ENCODE measurements around the gene KLHL7. TPM values are rescaled to one million over a fixed set of nuclear protein-coding genes. Genes with fewer than 3 reads are reported as not detected.

KLHL7 gene
- total RNA-seq, 1 experiment from 2014 or later, result 20.6 TPM

- H3K27ac ChIP-seq (ENCODE audit: low read depth, low read length), result no peak overlapping the region
Measured at GRCh38 chr7:23115991-23116390, 10.4 kb downstream of the KLHL7 start.

More at GRCh38 chr7:23115991-23116390, 10.4 kb downstream of the KLHL7 start:
- H3K79me2 ChIP-seq (ENCODE audit: insufficient read depth, low read length), result 0 out of 2 replicates have a peak, but pooled peaks cover 8% of the 10 kb centered on the region
- DNase-seq (ENCODE audit: low read depth, low spot score), result no peak
- no peaks in the 10 kb centered on the region for H3K36me3 ChIP-seq (ENCODE audit: control insufficient read depth in 1 of 2, insufficient read depth in 2 of 2, low read length in 2 of 2)
- no peaks in the 10 kb centered on the region for H3K9me3 ChIP-seq (ENCODE audit: control insufficient read depth in 1 of 2, insufficient read depth in 1 of 2, low read depth in 1 of 2, low read length in 2 of 2)
- RAD21 ChIA-PET (ENCODE audit: low non-redundant PET in 1 of 2, low total read pairs in 2 of 2, uncharacterized antibody in 2 of 2, unreplicated experiment in 2 of 2), result no interaction called here
- no peaks in the 10 kb centered on the region for H3K9me2 ChIP-seq (ENCODE audit: insufficient read depth)
- no peaks in the 10 kb centered on the region for H4K20me1 ChIP-seq (ENCODE audit: insufficient read depth)
- H3K4me2 ChIP-seq (ENCODE audit: low read length), result no peak overlapping the region
- no peak overlapping the region for H3K4me3 ChIP-seq (replicated peaks in 1 of 2; ENCODE audit: low read depth in 1 of 2, low read length in 2 of 2)
- no TSS peak for BruUV-seq (replicated peaks)
- CTCF ChIA-PET, result interaction anchor here (1.1 kb wide), 1 partner anchor 10 kb away, joined by 3 read pairs; no protein-coding TSS in a partner anchor
- TF ChIP-seq TCF7L2 (IDR thresholded peaks at IDR 0.05; ENCODE audit: borderline replicate concordance, extremely low read depth, insufficient read depth, insufficient read length) (no peak), ZFX (IDR thresholded peaks at IDR 0.05) (no peak), POLR2A (IDR thresholded peaks at IDR 0.05; ENCODE audit: borderline replicate concordance, extremely low read depth, insufficient read depth, insufficient read length) (no peak), SIN3A (IDR thresholded peaks at IDR 0.05; ENCODE audit: low read depth) (no peak), CEBPB (IDR thresholded peaks at IDR 0.05; ENCODE audit: low read depth) (no peak), EGR1 (IDR thresholded peaks at IDR 0.05; ENCODE audit: low read depth) (no peak), EZH2phosphoT487 (IDR thresholded peaks at IDR 0.05; ENCODE audit: borderline replicate concordance) (no peak), MAX (IDR thresholded peaks at IDR 0.05) (no peak), FOSL1 (IDR thresholded peaks at IDR 0.05; ENCODE audit: low read depth) (no peak), YY1 (IDR thresholded peaks at IDR 0.05; ENCODE audit: extremely low read depth, insufficient replicate concordance, low read depth, low read length) (no peak), ZNF274 (IDR thresholded peaks at IDR 0.05; ENCODE audit: low read depth, low read length) (no peak), EZH2 (IDR thresholded peaks at IDR 0.05) (no peak), CBX3 (IDR thresholded peaks at IDR 0.05; ENCODE audit: low read depth) (no peak)
- TF ChIP-seq, protein P1, sequence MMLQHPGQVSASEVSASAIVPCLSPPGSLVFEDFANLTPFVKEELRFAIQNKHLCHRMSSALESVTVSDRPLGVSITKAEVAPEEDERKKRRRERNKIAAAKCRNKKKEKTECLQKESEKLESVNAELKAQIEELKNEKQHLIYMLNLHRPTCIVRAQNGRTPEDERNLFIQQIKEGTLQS (IDR thresholded peaks at IDR 0.05), result no peak
- TF ChIP-seq, protein P2, sequence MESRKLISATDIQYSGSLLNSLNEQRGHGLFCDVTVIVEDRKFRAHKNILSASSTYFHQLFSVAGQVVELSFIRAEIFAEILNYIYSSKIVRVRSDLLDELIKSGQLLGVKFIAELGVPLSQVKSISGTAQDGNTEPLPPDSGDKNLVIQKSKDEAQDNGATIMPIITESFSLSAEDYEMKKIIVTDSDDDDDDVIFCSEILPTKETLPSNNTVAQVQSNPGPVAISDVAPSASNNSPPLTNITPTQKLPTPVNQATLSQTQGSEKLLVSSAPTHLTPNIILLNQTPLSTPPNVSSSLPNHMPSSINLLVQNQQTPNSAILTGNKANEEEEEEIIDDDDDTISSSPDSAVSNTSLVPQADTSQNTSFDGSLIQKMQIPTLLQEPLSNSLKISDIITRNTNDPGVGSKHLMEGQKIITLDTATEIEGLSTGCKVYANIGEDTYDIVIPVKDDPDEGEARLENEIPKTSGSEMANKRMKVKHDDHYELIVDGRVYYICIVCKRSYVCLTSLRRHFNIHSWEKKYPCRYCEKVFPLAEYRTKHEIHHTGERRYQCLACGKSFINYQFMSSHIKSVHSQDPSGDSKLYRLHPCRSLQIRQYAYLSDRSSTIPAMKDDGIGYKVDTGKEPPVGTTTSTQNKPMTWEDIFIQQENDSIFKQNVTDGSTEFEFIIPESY (IDR thresholded peaks at IDR 0.05; ENCODE audit: extremely low read depth, insufficient replicate concordance, low read length), result no peak
- TF ChIP-seq, protein P3, sequence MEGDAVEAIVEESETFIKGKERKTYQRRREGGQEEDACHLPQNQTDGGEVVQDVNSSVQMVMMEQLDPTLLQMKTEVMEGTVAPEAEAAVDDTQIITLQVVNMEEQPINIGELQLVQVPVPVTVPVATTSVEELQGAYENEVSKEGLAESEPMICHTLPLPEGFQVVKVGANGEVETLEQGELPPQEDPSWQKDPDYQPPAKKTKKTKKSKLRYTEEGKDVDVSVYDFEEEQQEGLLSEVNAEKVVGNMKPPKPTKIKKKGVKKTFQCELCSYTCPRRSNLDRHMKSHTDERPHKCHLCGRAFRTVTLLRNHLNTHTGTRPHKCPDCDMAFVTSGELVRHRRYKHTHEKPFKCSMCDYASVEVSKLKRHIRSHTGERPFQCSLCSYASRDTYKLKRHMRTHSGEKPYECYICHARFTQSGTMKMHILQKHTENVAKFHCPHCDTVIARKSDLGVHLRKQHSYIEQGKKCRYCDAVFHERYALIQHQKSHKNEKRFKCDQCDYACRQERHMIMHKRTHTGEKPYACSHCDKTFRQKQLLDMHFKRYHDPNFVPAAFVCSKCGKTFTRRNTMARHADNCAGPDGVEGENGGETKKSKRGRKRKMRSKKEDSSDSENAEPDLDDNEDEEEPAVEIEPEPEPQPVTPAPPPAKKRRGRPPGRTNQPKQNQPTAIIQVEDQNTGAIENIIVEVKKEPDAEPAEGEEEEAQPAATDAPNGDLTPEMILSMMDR (IDR thresholded peaks at IDR 0.05 in 2 of 3, conservative IDR thresholded peaks at IDR 0.05 in 1 of 3; ENCODE audit: borderline replicate concordance in 1 of 3, insufficient read depth in 1 of 3, low read depth in 2 of 3, low read length in 2 of 3), result no peak
- TF ChIP-seq, protein P4, sequence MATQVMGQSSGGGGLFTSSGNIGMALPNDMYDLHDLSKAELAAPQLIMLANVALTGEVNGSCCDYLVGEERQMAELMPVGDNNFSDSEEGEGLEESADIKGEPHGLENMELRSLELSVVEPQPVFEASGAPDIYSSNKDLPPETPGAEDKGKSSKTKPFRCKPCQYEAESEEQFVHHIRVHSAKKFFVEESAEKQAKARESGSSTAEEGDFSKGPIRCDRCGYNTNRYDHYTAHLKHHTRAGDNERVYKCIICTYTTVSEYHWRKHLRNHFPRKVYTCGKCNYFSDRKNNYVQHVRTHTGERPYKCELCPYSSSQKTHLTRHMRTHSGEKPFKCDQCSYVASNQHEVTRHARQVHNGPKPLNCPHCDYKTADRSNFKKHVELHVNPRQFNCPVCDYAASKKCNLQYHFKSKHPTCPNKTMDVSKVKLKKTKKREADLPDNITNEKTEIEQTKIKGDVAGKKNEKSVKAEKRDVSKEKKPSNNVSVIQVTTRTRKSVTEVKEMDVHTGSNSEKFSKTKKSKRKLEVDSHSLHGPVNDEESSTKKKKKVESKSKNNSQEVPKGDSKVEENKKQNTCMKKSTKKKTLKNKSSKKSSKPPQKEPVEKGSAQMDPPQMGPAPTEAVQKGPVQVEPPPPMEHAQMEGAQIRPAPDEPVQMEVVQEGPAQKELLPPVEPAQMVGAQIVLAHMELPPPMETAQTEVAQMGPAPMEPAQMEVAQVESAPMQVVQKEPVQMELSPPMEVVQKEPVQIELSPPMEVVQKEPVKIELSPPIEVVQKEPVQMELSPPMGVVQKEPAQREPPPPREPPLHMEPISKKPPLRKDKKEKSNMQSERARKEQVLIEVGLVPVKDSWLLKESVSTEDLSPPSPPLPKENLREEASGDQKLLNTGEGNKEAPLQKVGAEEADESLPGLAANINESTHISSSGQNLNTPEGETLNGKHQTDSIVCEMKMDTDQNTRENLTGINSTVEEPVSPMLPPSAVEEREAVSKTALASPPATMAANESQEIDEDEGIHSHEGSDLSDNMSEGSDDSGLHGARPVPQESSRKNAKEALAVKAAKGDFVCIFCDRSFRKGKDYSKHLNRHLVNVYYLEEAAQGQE (IDR thresholded peaks at IDR 0.05; ENCODE audit: low read depth), result no peak
- ATAC-seq, result no peak
- H3K9ac ChIP-seq (ENCODE audit: low read length), result no peak overlapping the region
- intact Hi-C loops (cut with micrococcal nuclease), result no loop called here
- H2AFZ ChIP-seq (ENCODE audit: low read depth, low read length, poor library complexity, severe bottlenecking), result no peak overlapping the region
- POLR2A ChIA-PET, result interaction anchor here (1.2 kb wide), 1 partner anchor 10 kb away, joined by 4 read pairs; no protein-coding TSS in a partner anchor
- no peaks in the 10 kb centered on the region for H3K27me3 ChIP-seq (ENCODE audit: insufficient read depth, low read length)
- H3K4me1 ChIP-seq (ENCODE audit: control insufficient read depth in 1 of 2, insufficient read depth in 2 of 2, low read length in 2 of 2), result no peaks in the 10 kb centered on the region

All from HCT116 (cell line).